Stimulated activated CD8-positive, alpha-beta memory T cell treated with anti-CD3 and anti-CD28 coated beads, Interleukin-4, amount 100 ng/mL, for 24 hours (primary cell): ENCODE measurements around the gene TRIM64.
"Not testable (repeated sequence)": the region's sequence is repeated elsewhere in the genome, so short reads cannot be mapped to it uniquely, and the experiment has no call there.

Experiments used
- DNase-seq: peaks from one replicate; pipeline ENCODE4 v3.0.0-alpha.2; 2020; ENCODE audit warnings: low read depth

The TRIM64 gene

GRCh38 chr11:89965737-89966136 lies at the start of gene TRIM64:
Gene TRIM64 (plus strand): TSS chr11:89966037. CDS start chr11:89968504, 2,467 bp downstream.
- not testable (repeated sequence) for DNase-seq

GRCh38 chr11:89922195-89922660 lies 43.6 kb upstream of the TRIM64 start, which contains the start of gene TRIM49D1:
Gene TRIM49D1 (minus strand): TSS chr11:89922245. CDS start chr11:89917710, 4,535 bp downstream.
- no peak for DNase-seq

GRCh38 chr11:89923764-89924163 lies 42.1 kb upstream of the TRIM64 start, which contains the start of gene TRIM49D2:
Gene TRIM49D2 (plus strand): TSS chr11:89924064. CDS start chr11:89926762, 2,698 bp downstream.
- DNase-seq: not testable (repeated sequence)

GRCh38 chr11:89960833-89961232 lies 5.0 kb upstream of the TRIM64 start:
- not testable (repeated sequence) for DNase-seq
